Body of pancreas (tissue), 4 donors: ENCODE measurements around the gene ACACA.

Experiments
- POLR2A ChIP-seq, 3 donors: fragments of 450-650 bp; IDR thresholded peaks; one replicate each; pipeline ENCODE4 v1.6.1; 2016; ENCODE audit warnings: antibody characterized with exemption in 3 of 3, mild to moderate bottlenecking in 2 of 3
- TF ChIP-seq, protein P1 (sequence below), 7 experiments: fragments of 450-650 bp in 4 of 7; fragments of 200-600 bp in 3 of 7; sonication (generic) in 3 of 7; IDR thresholded peaks; one replicate each; pipeline ENCODE4 v1.5.1; 2016 to 2019; ENCODE audit warnings: antibody characterized with exemption in 7 of 7

DNA sequence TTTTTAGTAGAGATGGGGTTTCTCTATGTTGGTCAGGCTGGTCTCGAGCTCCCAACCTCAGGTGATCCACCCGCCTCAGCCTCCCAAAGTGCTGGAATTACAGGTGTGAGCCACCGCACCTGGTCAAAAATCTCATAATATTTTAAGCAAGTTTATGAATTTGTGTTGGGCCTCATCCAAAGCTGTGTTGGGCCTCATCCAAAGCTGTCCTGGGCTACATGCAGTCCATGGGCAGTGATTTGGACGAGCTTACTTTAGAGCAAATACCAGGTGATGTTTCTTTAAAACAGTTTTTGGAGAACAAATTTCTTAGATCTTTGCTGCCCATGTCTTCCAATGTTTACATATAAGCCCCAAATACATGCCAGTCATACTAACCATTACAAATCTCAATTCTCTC is 115.3 kb downstream of the ACACA start:
- no peak for TF ChIP-seq POLR2A (IDR thresholded peaks at IDR 0.05)
- TF ChIP-seq, protein P1, sequence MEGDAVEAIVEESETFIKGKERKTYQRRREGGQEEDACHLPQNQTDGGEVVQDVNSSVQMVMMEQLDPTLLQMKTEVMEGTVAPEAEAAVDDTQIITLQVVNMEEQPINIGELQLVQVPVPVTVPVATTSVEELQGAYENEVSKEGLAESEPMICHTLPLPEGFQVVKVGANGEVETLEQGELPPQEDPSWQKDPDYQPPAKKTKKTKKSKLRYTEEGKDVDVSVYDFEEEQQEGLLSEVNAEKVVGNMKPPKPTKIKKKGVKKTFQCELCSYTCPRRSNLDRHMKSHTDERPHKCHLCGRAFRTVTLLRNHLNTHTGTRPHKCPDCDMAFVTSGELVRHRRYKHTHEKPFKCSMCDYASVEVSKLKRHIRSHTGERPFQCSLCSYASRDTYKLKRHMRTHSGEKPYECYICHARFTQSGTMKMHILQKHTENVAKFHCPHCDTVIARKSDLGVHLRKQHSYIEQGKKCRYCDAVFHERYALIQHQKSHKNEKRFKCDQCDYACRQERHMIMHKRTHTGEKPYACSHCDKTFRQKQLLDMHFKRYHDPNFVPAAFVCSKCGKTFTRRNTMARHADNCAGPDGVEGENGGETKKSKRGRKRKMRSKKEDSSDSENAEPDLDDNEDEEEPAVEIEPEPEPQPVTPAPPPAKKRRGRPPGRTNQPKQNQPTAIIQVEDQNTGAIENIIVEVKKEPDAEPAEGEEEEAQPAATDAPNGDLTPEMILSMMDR (IDR thresholded peaks at IDR 0.05): no peak
